NCI-H1092 treated with DMSO at 0.1 percent for 48 hours (cell line): ENCODE measurements around the gene ASB6.
"Not testable (repeated sequence)": the region's sequence is repeated elsewhere in the genome, so short reads cannot be mapped to it uniquely, and the experiment has no call there.

ENCODE experiments used
- DNase-seq: peaks from one replicate; lab custom pipeline; 2025; lab: John Stamatoyannopoulos, UW

The ASB6 gene

GRCh38 chr9:129667378-129667777, 25.4 kb upstream of the ASB6 start:
- DNase-seq, result no peak

GRCh38 chr9:129666575-129666974, 24.6 kb upstream of the ASB6 start:
- no peak for DNase-seq

- DNase-seq, result no peak
Observed at GRCh38 chr9:129665814-129666520, 24.0 kb upstream of the ASB6 start.

DNA sequence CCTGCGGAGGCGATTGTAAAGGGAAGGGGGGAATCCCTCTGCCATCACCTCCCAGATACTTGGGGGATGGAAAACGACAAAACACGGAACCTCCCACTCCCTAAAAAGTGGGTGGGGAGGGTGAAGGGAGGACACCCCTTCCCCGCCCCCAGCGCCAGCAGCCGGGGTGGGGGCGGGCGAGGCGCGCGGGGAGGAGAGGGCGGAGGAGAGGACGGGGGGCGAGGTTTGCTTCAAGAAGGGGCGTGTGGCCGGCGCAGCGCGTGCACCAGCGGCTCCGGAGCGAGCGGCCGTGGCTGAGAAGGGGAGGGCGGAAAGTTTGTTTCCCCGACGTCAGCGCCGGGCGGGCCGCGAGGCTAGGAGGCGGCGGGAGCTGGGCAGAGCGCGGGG, 23.4 kb upstream of the ASB6 start, which contains the start of gene PRRX2:
PRRX2 (plus strand) TSS at position 259 of the 387 bp plus-strand sequence. CDS start 221 bp downstream, outside the sequence.
- DNase-seq, result no peak

- no peak for DNase-seq
Observed at GRCh38 chr9:129664746-129665388, 22.9 kb upstream of the ASB6 start.

GRCh38 chr9:129662239-129662638, 20.3 kb upstream of the ASB6 start:
- DNase-seq, result not testable (repeated sequence)

DNA sequence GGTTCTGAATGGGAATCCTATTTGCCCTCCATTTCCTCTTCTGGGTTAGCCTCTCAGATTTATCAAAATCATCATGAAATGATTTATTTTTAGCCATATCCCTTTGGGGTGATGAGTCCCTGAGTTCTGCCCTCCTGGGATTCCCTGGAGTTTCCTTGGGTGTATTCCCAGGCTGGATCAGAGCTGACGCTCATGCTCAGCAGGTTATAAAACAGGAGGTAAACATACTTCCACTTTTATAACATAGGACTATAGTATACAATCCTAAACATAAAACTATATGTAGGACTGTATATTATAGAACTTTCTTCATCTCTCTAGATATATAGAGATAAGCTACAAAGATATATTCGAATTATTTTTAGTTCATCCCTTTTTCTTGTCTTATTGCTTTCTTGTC, 19.1 kb upstream of the ASB6 start:
- DNase-seq, result no peak

GRCh38 chr9:129656795-129657390, 14.9 kb upstream of the ASB6 start:
- no peak for DNase-seq

- no peak for DNase-seq
Observed at GRCh38 chr9:129655696-129656095, 13.7 kb upstream of the ASB6 start.

DNA sequence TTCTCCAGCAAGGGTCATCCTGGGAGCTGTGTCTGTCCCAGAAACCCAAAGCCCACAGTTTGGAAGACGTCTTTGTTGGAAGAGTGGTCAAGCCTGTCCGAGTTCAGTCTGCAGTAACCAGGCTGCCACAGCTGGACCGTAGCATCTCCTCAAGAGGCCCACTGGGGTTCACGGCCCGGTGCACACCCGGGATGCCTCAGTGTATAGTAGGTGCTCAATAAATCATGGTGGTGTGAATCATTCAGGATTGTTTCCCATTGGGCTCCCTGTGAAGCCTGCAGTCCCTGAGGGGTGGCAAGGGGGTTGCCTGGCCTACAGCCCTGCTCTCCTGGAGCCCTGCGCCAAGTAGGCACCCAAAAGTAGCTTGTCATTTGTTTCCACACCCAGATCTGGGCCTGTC, 13.2 kb upstream of the ASB6 start:
- DNase-seq, result no peak

DNA sequence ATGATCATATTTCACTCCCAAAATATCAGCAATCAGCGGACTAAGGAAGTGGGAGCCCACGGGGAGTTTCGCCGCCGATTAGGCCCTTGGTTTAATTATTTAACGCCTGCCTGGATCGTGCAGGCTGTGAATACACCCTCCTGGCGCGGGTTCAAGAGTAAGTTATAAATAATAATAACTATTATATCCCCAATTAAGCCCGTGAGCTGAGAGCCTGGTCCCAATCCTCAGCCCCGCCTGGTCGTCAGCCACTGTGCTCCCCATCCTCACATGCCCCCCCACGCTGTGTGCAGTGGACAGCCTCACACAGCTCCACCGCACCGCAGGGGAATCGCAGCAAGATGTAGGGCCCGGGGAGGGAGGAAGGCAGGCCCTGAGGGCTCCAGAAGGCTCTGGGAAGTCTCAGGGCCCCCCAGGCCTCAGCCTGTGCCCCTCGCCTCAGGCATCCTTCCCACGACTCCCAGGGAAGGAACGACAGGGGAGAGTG, 12.6 kb upstream of the ASB6 start:
- DNase-seq, result no peak

- no peak for DNase-seq
Observed at GRCh38 chr9:129653823-129654553, 12.0 kb upstream of the ASB6 start.

DNA sequence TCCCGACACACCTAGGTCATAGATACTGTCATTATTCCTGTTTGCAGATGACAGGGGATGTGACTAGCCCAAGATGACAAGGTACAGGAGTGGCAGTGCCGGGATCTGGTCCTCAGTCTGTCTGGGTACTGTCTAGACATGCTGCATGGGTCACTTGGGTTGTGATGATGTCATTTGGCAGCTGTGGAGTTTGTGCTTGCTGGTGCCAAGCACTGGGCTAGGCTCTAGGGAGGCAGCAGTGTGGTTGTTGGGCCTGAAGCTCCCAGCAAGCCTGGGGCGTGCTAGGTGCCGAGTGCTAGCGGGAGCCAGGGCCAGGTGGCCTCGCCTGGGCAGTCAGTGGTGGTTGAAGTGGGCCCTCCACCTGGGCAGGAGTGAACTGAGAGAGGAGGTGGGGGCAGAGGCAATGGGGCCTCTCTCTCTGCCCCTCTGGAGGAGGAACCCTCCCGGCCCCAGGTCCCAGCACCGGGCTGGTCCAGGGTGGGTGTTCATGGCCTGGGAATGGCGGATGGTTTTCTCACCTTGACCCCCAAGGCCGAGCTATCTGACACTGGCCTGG, 8.8 kb upstream of the ASB6 start:
- no peak for DNase-seq

- DNase-seq, result no peak
Observed at GRCh38 chr9:129649726-129650679, 8.1 kb upstream of the ASB6 start.

DNA sequence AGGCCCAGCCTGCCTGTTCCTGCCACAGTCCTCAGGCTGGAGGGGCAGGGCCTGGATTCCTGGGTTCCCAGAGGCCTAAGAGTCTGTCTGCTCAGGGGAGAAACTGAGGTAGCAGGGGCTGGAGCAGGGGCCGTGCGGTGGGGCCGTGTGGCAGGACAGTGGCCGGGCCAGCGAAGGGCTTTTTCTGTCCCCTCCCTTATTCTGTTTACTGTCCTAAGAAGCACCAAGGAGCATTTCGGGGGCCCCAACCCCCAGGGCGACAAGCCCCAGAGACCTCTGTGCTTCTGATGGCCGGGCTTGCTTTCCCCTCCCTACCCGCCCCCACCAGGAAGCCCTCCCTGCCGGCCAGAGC, 6.8 kb upstream of the ASB6 start:
- DNase-seq, result no peak

GRCh38 chr9:129648092-129648763, 6.3 kb upstream of the ASB6 start:
- no peak for DNase-seq

- no peak for DNase-seq
Observed at GRCh38 chr9:129647635-129648034, 5.7 kb upstream of the ASB6 start.

DNA sequence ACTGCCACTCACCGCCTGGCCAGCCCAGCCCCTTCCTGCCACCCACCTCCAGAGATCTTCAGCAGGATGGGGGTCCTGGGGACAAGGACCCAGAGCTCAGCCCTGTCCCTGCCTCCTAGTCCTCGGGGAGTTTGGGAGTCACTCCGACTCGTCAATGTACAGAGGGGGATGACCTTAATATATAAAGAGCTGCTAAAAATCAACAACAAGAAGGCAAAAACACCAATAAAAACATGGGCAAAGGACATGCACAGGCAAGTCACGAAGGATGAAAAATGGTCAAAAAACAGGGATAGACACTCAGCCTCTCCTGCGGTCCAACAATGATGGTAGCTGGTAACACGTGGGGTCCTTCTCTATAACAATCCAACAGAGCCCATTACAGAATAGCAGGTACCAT, 4.7 kb upstream of the ASB6 start:
- no peak for DNase-seq

DNA sequence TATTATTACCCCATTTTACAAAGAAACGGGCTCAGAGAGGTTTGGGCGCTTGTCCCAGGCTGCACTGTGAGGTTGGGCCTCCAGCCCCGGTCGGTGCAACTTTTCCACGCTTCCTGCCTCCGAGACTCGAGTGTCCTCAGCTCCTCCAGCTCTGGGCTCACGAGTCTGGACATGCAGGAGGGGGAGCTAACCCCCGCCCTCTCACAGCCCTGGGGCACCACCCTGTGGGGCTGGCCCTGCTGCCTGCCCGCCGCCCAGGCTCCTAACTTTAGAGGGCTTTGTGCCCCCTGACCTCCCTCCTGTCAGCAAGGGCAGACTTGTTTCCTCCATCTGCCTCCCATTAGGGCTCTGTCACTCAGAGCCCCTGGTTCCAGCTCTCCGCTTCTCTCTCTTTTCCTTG, 4.3 kb upstream of the ASB6 start:
- DNase-seq, result no peak

DNA sequence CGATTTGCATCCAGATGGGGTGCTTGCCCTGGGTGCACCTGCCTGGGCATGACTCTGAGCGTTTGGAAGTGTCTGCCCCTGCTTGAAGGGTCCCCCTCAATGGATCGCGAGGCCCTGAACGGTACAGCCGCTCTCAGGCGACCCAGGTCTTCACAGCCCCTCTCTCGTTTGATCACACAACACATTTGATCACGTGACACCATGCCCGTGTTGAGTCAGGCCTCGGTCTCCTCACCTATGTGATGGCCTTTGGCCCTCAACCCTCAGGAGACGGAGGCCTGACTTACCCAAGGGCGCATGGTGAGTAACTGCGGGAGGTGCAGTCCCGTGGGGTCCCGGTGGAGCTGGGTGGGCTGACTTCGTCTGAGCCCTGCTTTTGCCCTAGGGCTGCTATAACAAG, 3.0 kb upstream of the ASB6 start:
- DNase-seq, result no peak

DNA sequence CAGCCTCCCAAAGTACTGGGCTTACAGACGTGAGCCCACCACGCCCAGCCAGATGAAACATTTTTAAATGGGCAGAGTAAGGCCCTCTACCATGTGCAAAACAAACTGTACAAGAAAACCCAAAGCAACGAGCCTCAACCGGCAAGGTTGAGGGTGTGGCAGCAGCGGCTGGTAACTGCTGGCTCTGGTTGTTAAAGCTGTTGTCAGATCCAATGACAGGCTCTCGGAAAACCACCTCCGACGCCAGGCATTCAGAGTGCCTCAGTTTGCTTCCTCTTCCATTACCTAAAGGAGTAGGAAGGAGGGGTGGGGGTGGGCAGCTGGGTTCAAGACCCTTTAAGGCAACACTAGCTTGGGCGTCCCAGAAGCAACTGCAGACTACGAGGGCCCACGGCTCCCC, 2.4 kb upstream of the ASB6 start:
- no peak for DNase-seq
